Bone marrow (tissue), 2 donors: ENCODE measurements around the gene DENND5A.
"Not testable (repeated sequence)": the region's sequence is repeated elsewhere in the genome, so short reads cannot be mapped to it uniquely, and the experiment has no call there.

Source experiments
- DNase-seq, 2 donors: peaks; one replicate each; lab custom pipeline; 2025; lab: John Stamatoyannopoulos, UW

Gene DENND5A

GRCh38 chr11:9210922-9211320 lies 54.2 kb downstream of the DENND5A start:
- DNase-seq = no peak

DNA sequence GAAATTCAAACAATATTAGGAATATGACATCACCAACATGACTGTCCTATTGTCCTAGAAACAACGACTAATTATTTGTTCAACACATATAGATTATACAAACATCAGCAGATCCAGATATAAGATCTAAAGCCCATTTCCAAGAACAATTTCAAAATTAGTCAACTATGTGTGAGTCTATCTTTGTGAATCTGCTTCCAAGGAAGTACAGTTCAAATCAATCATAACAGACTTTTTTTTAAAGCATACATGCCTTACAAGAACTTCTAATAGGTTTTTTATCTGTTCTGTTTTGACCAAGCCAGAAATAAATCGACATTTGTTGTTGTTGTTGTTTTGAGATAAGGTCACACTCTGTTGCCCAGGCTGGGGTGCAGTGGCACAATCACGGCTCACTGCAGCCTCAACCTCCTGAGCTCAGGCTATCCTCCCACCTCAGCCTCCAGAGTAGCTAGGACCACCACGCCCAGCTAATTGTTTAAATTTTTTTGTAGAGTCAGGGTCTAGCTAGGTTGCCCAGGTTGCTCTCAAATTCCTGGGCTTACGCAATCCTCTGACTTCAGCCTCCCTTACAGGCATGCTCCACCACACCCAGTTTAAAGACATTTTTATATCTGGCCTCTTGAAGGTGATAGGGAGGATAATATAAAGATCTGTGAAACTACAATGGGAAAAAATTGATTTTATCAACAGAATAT lies 54.8 kb downstream of the DENND5A start:
- DNase-seq = no peak

- not testable (repeated sequence) for DNase-seq
Observed at GRCh38 chr11:9209604-9210003, 55.5 kb downstream of the DENND5A start.

DNA sequence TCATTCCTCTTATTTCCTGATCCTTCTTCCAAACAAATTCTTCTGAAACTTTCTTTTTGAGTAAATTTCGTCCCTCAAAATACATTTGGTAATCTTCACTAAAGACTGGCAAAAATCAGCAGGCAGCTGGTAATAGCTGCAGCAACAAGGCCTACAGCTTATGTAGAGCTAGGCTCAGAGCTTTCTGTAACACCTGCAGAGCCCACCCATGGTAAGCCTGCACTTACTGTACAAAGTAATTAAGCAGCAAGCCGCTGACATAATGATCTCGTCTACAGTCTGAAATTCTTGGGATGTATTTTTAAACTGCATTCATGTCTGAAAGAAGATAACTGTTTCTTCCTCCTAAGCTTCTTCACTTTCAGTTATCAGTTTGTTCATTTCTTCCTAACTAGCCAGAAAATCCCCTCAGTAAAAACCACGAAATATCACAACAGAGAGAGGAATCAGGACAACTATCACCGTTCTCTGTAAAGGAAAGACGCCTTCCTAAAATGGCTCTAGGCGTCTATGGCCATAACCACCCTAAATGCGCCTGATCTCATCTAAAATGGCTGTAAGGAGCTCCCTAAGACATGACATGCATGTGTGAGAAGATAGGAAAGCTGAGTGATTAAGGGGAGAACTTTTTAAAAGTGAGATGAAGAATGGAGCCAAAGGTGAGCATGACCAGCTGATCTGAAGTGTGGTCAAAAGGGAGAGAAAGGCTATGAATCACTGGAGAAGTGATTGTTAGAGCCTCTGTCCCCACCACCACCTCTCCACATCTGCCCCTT lies 56.2 kb downstream of the DENND5A start:
- no peak for DNase-seq

- no peak for DNase-seq
Observed at GRCh38 chr11:9207229-9207628, 57.9 kb downstream of the DENND5A start.

- no peak for DNase-seq
Observed at GRCh38 chr11:9206496-9206895, 58.7 kb downstream of the DENND5A start.

- DNase-seq = no peak
Observed at GRCh38 chr11:9203691-9204311, 61.3 kb downstream of the DENND5A start.

GRCh38 chr11:9201372-9202162 lies 63.6 kb downstream of the DENND5A start:
- DNase-seq = no peak

DNA sequence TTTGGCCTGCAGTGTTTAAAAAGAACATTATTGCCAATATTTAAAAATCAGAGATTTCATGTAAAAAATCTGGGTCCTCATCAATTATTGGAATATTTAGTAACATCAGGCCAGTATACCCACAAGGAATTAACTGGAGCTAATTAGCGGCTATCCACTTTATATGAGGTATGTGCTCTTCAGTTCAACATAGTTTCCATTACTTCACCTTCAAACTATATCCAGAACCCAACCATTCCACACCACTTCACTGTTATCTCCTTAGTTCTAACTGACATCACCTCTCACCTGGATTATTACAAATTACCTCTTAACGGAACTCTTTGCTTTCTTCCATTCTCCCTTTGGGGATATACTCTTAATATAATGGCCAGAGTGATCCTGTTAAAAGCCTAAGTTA lies 64.7 kb downstream of the DENND5A start:
- DNase-seq = no peak

GRCh38 chr11:9193316-9193715 lies 71.8 kb downstream of the DENND5A start:
- DNase-seq = no peak

GRCh38 chr11:9192561-9192960 lies 72.6 kb downstream of the DENND5A start:
- no peak for DNase-seq

DNA sequence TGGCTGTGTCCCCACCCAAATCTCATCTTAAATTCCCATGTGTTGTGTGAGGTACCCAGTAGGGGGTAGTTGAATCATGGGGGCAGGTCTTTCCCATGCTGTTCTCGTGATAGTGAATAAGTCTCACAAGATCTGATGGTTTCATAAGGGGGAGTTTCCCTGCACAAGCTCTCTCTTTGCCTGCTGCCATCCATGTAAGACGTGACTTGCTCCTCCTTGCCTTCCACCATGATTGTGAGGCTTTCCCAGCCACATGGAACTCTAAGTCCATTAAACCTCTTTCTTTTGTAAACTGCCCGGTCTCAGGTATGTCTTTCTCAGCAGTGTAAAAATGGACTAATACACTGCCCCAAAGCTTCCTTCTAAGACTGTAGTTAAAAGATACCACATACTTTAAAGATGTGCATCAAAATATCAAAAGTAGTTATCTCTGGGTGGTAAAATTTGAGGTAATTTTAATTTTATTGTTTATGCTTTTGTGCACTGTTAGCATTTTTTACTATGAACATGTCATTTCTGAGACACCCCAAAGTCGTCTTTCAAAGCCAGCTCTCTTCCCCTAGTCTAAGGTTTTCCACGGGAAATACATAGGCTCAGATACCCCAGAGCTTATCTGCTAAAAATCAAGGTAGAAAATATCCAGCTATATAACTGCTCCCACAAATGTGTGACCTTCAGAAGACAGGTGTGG lies 74.7 kb downstream of the DENND5A start:
- DNase-seq = not testable (repeated sequence)

GRCh38 chr11:9188860-9189259 lies 76.3 kb downstream of the DENND5A start:
- not testable (repeated sequence) for DNase-seq

GRCh38 chr11:9187616-9188015 lies 77.5 kb downstream of the DENND5A start:
- DNase-seq = no peak

GRCh38 chr11:9184516-9184915 lies 80.6 kb downstream of the DENND5A start:
- no peak for DNase-seq

GRCh38 chr11:9182180-9182871 lies 82.8 kb downstream of the DENND5A start:
- no peak for DNase-seq

- no peak for DNase-seq
Observed at GRCh38 chr11:9180784-9181183, 84.4 kb downstream of the DENND5A start.

- DNase-seq = no peak
Observed at GRCh38 chr11:9179141-9179540, 86.0 kb downstream of the DENND5A start.

GRCh38 chr11:9178716-9179115 lies 86.4 kb downstream of the DENND5A start:
- DNase-seq = no peak

GRCh38 chr11:9177438-9178091 lies 87.6 kb downstream of the DENND5A start:
- DNase-seq = no peak

GRCh38 chr11:9176550-9176949 lies 88.6 kb downstream of the DENND5A start:
- DNase-seq = no peak
